H9 (cell line): Measurements from ENCODE around the gene LFNG. TPM values are rescaled to one million over a fixed set of nuclear protein-coding genes. Genes with fewer than 3 reads are reported as not detected.

Experiments
- DNase-seq: peaks from one replicate; pipeline ENCODE4 v3.0.0-alpha.2; 2017
- H2AFZ ChIP-seq: one replicate; pipeline ENCODE4 v1.6.1; 2013; ENCODE audit warnings: mild to moderate bottlenecking, low read length, control low read depth, moderate library complexity
- H2AK5ac ChIP-seq: 2 replicates; pipeline ENCODE4 v1.6.1; 2013; ENCODE audit warnings: low read length, control low read depth, mixed read lengths; ENCODE audit not compliant: insufficient read length
- H2BK120ac ChIP-seq: one replicate; pipeline ENCODE4 v1.6.1; 2013; ENCODE audit warnings: low read depth, mild to moderate bottlenecking, low read length, control low read depth, inconsistent platforms; ENCODE audit not compliant: poor library complexity, severe bottlenecking
- H2BK12ac ChIP-seq: 2 replicates; pipeline ENCODE4 v1.6.1; 2013; ENCODE audit warnings: low read length, control low read depth, mixed read lengths, low read depth; ENCODE audit not compliant: insufficient read length
- H2BK15ac ChIP-seq: 2 replicates; pipeline ENCODE4 v1.6.1; 2013; ENCODE audit warnings: low read depth, low read length, control low read depth
- H2BK20ac ChIP-seq: one replicate; pipeline ENCODE4 v1.6.1; 2013; ENCODE audit warnings: low read depth, mild to moderate bottlenecking, low read length, control low read depth, inconsistent platforms; ENCODE audit not compliant: poor library complexity, severe bottlenecking
- H2BK5ac ChIP-seq: 2 replicates; pipeline ENCODE4 v1.6.1; 2013; ENCODE audit warnings: low read length, control low read depth, mixed read lengths; ENCODE audit not compliant: insufficient read length
- H3K14ac ChIP-seq: 2 replicates; pipeline ENCODE4 v1.6.1; 2013; ENCODE audit warnings: low read length, control low read depth; ENCODE audit not compliant: insufficient read depth
- H3K18ac ChIP-seq: 2 replicates; pipeline ENCODE4 v1.6.1; 2013; ENCODE audit warnings: low read depth, mild to moderate bottlenecking, mixed read lengths, low read length, control low read depth; ENCODE audit not compliant: insufficient read length
- H3K23ac ChIP-seq: 2 replicates; pipeline ENCODE4 v1.6.1; 2013; ENCODE audit warnings: low read length, control low read depth, mixed read lengths, low read depth; ENCODE audit not compliant: insufficient read length
- H3K23me2 ChIP-seq: 2 replicates; pipeline ENCODE4 v1.6.1; 2013; ENCODE audit warnings: low read depth, mild to moderate bottlenecking, mixed read lengths, low read length, control low read depth; ENCODE audit not compliant: insufficient read length, poor library complexity, severe bottlenecking
- H3K27ac ChIP-seq: 2 replicates; pipeline ENCODE4 v1.5.1; 2013; ENCODE audit warnings: low read length, control low read depth, mixed read lengths, low read depth; ENCODE audit not compliant: insufficient read length
- H3K27me3 ChIP-seq: 2 replicates; pipeline ENCODE4 v1.6.1; 2013; ENCODE audit warnings: low read length, control low read depth, inconsistent platforms; ENCODE audit not compliant: insufficient read depth
- H3K4ac ChIP-seq: 2 replicates; pipeline ENCODE4 v1.6.1; 2013; ENCODE audit warnings: low read depth, mild to moderate bottlenecking, control low read depth, inconsistent platforms, low read length, moderate library complexity
- H3K4me1 ChIP-seq: 2 replicates; pipeline ENCODE4 v1.6.1; 2013; ENCODE audit warnings: low read length, control low read depth, inconsistent platforms; ENCODE audit not compliant: insufficient read depth
- H3K4me2 ChIP-seq: 2 replicates; pipeline ENCODE4 v1.6.1; 2013; ENCODE audit warnings: low read length, control low read depth, mixed read lengths; ENCODE audit not compliant: insufficient read length, insufficient read depth
- H3K56ac ChIP-seq: 2 replicates; pipeline ENCODE4 v1.6.1; 2013; ENCODE audit warnings: low read depth, mild to moderate bottlenecking, mixed read lengths, low read length, control low read depth; ENCODE audit not compliant: insufficient read length
- H3K79me1 ChIP-seq: 2 replicates; pipeline ENCODE4 v1.6.1; 2013; ENCODE audit warnings: low read depth, mild to moderate bottlenecking, moderate library complexity, low read length, control low read depth, inconsistent platforms; ENCODE audit not compliant: insufficient read depth, poor library complexity, severe bottlenecking
- H3K79me2 ChIP-seq: 2 replicates; pipeline ENCODE4 v1.6.1; 2013; ENCODE audit warnings: low read length, control low read depth, inconsistent platforms; ENCODE audit not compliant: insufficient read depth
- H3K9ac ChIP-seq: 2 replicates; pipeline ENCODE4 v1.6.1; 2013; ENCODE audit warnings: low read length, control low read depth, mixed read lengths; ENCODE audit not compliant: insufficient read length; ENCODE audit errors: extremely low read depth
- H3K9me3 ChIP-seq: one replicate; pipeline ENCODE4 v1.6.1; 2013; ENCODE audit warnings: low read depth, low read length, inconsistent platforms; ENCODE audit not compliant: control insufficient read depth
- H3T11ph ChIP-seq: one replicate; pipeline ENCODE4 v1.6.1; 2013; ENCODE audit warnings: mild to moderate bottlenecking, low read length, control low read depth, inconsistent platforms
- H4K20me1 ChIP-seq: one replicate; pipeline ENCODE4 v1.6.1; 2013; ENCODE audit not compliant: control insufficient read depth, insufficient read length, insufficient read depth
- H4K5ac ChIP-seq: 2 replicates; pipeline ENCODE4 v1.6.1; 2013; ENCODE audit warnings: low read depth, mild to moderate bottlenecking, mixed read lengths, low read length, control low read depth; ENCODE audit not compliant: insufficient read length
- H4K8ac ChIP-seq: replicated peaks from 2 replicates; pipeline ENCODE4 v1.6.1; 2013; ENCODE audit warnings: low read length, control low read depth, mixed read lengths, low read depth; ENCODE audit not compliant: insufficient read length
- H4K91ac ChIP-seq: 2 replicates; pipeline ENCODE4 v1.6.1; 2013; ENCODE audit warnings: low read depth, mild to moderate bottlenecking, moderate library complexity, mixed read lengths, low read length, control low read depth; ENCODE audit not compliant: insufficient read length
- H3K27ac Mint-ChIP-seq, 3 experiments: 2 replicates in 2 of 3; 3 replicates in 1 of 3; pipeline ENCODE4 v1.8.0; 2020 to 2021; ENCODE audit warnings: mixed read lengths in 3 of 3, mild to moderate bottlenecking in 1 of 3, moderate library complexity in 1 of 3
- H3K27me3 Mint-ChIP-seq: 2 replicates; pipeline ENCODE4 v1.8.0; 2021; ENCODE audit warnings: low read depth, mild to moderate bottlenecking, moderate library complexity, mixed read lengths
- H3K36me3 Mint-ChIP-seq, 3 experiments: 2 replicates in 2 of 3; 3 replicates in 1 of 3; pipeline ENCODE4 v1.8.0; 2020 to 2021; ENCODE audit warnings: low read depth in 3 of 3, mixed read lengths in 3 of 3; ENCODE audit not compliant: insufficient read depth in 1 of 3
- H3K4me1 Mint-ChIP-seq, 2 experiments: 2 replicates each; pipeline ENCODE4 v1.8.0; 2020; ENCODE audit warnings: mixed read lengths in 2 of 2
- H3K4me3 Mint-ChIP-seq, 2 experiments: 2 replicates in 1 of 2; 3 replicates in 1 of 2; pipeline ENCODE4 v1.8.0; 2020 to 2021; ENCODE audit warnings: mild to moderate bottlenecking in 2 of 2, mixed read lengths in 2 of 2, moderate library complexity in 1 of 2
- H3K9me3 Mint-ChIP-seq, 2 experiments: 2 replicates in 1 of 2; 3 replicates in 1 of 2; pipeline ENCODE4 v1.8.0; 2020; ENCODE audit warnings: mild to moderate bottlenecking in 2 of 2, mixed read lengths in 2 of 2, moderate library complexity in 1 of 2
- WGBS: extraction: QIAGEN DNeasy Blood & Tissue Kit; methylation state at CpG from one replicate; pipeline ENCODE4 v1.1.7; 2013; ENCODE audit warnings: missing lambda C conversion rate, low lambda C conversion rate, mixed read lengths; ENCODE audit not compliant: insufficient read length; ENCODE audit errors: extremely low coverage; 5-methylcytosine and 5-hydroxymethylcytosine counted together
- total RNA-seq: library from RNA; stranded (reverse); gene quantifications from 2 replicates; pipeline ENCODE4 v1.2.1, GENCODE V29; 2021
- TF ChIP-seq, protein P1 (sequence below): fragments of 200-600 bp; sonication (generic); conservative IDR thresholded peaks from 3 replicates; pipeline ENCODE4 v1.8.0; 2021; ENCODE audit warnings: antibody characterized with exemption, mild to moderate bottlenecking

Gene LFNG
- total RNA-seq, 1 experiment from 2014 or later = 52.9 TPM

- no peak overlapping the region; a peak in 1 of 5 replicates for H3K4me3 Mint-ChIP-seq
- no peaks in the 10 kb centered on the region for H3K79me1 ChIP-seq
- TF ChIP-seq, protein P1, sequence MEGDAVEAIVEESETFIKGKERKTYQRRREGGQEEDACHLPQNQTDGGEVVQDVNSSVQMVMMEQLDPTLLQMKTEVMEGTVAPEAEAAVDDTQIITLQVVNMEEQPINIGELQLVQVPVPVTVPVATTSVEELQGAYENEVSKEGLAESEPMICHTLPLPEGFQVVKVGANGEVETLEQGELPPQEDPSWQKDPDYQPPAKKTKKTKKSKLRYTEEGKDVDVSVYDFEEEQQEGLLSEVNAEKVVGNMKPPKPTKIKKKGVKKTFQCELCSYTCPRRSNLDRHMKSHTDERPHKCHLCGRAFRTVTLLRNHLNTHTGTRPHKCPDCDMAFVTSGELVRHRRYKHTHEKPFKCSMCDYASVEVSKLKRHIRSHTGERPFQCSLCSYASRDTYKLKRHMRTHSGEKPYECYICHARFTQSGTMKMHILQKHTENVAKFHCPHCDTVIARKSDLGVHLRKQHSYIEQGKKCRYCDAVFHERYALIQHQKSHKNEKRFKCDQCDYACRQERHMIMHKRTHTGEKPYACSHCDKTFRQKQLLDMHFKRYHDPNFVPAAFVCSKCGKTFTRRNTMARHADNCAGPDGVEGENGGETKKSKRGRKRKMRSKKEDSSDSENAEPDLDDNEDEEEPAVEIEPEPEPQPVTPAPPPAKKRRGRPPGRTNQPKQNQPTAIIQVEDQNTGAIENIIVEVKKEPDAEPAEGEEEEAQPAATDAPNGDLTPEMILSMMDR = no peak
- no peaks in the 10 kb centered on the region for H3K36me3 Mint-ChIP-seq
- no peaks in the 10 kb centered on the region for H3K79me2 ChIP-seq
- no peak overlapping the region for H3K14ac ChIP-seq
- H3K9me3 Mint-ChIP-seq = no peaks in the 10 kb centered on the region; a peak in 1 of 5 replicates
- no peak overlapping the region for H3K23ac ChIP-seq
- no peak overlapping the region for H2BK15ac ChIP-seq
- no CpG with 5 or more reads among the region's 26 CpGs for WGBS
- H3K27ac Mint-ChIP-seq = no peak overlapping the region
- no peak overlapping the region for H3T11ph ChIP-seq
- H2BK5ac ChIP-seq = no peak overlapping the region
- no peak overlapping the region for H4K5ac ChIP-seq
- H3K56ac ChIP-seq = no peak overlapping the region
- H4K8ac ChIP-seq = no peak overlapping the region
- no peak for DNase-seq
- peaks cover 11 to 31% of the 10 kb centered on the region in 2 experiments for H3K4me1 Mint-ChIP-seq
- no peak overlapping the region for H4K91ac ChIP-seq
- no peak overlapping the region for H3K18ac ChIP-seq
- H2AK5ac ChIP-seq = no peak overlapping the region
- no peak overlapping the region for H3K27ac ChIP-seq
- H3K23me2 ChIP-seq = no peaks in the 10 kb centered on the region
- no peaks in the 10 kb centered on the region for H3K9me3 ChIP-seq
- H3K9ac ChIP-seq = no peak overlapping the region
- no peaks in the 10 kb centered on the region for H4K20me1 ChIP-seq
- no peak overlapping the region for H2AFZ ChIP-seq
- H3K4me1 ChIP-seq = no peaks in the 10 kb centered on the region
- H3K4me2 ChIP-seq = no peak overlapping the region
- no peak overlapping the region for H2BK120ac ChIP-seq
- no peak overlapping the region for H2BK12ac ChIP-seq
- no peaks in the 10 kb centered on the region; the same call in 1 of the 2 replicates for H3K27me3 Mint-ChIP-seq
- no peak overlapping the region for H2BK20ac ChIP-seq
- H3K27me3 ChIP-seq = no peaks in the 10 kb centered on the region
- no peak overlapping the region for H3K4ac ChIP-seq
Observed at GRCh38 chr7:2507208-2507916, 12.2 kb upstream of the LFNG start.
